Right lobe of liver (tissue), 6 donors: Measurements from ENCODE around the gene FXYD7. TPM values are rescaled to one million over a fixed set of nuclear protein-coding genes. Genes with fewer than 3 reads are reported as not detected.

Source experiments
- ATAC-seq, 4 donors: fragments of 200-7000 bp; cut with Tn5 transposase; one replicate each; pipeline ENCODE4 v1.9.1; 2020; ENCODE audit warnings: mild to moderate bottlenecking in 4 of 4, moderate library complexity in 4 of 4
- DNase-seq, 3 donors: peaks; one replicate each; pipeline ENCODE4 v3.0.0-alpha.2; 2020
- H3K27ac ChIP-seq, 3 donors: fragments of 200-600 bp; one replicate each; pipeline ENCODE4 v1.8.0; 2022
- H3K27me3 ChIP-seq, 2 donors: fragments of 200-600 bp; one replicate each; pipeline ENCODE4 v1.8.0; 2022
- H3K36me3 ChIP-seq, 4 donors: fragments of 200-600 bp; sonication (generic) in 1 of 4; one replicate each; pipeline versions ENCODE4 v1.5.1 to v1.8.0; 2017 to 2022; ENCODE audit warnings: control low read depth in 1 of 4
- H3K4me1 ChIP-seq, 4 donors: fragments of 200-600 bp; sonication (generic) in 1 of 4; one replicate each; pipeline versions ENCODE4 v1.5.1 to v1.8.0; 2017 to 2022; ENCODE audit warnings: control low read depth in 1 of 4
- H3K4me3 ChIP-seq, 3 donors: fragments of 200-600 bp; one replicate each; pipeline ENCODE4 v1.8.0; 2022
- H3K9me3 ChIP-seq, 4 donors: fragments of 200-600 bp; sonication (generic) in 1 of 4; one replicate each; pipeline versions ENCODE4 v1.5.1 to v1.8.0; 2017 to 2022; ENCODE audit warnings: control low read depth in 1 of 4
- CTCF ChIP-seq, 4 donors: fragments of 200-600 bp in 3 of 4; fragments of 450-650 bp in 1 of 4; IDR thresholded peaks; one replicate each; pipeline versions ENCODE4 v1.5.1 to v1.8.0; 2016 to 2022; ENCODE audit warnings: antibody characterized with exemption in 4 of 4, mild to moderate bottlenecking in 2 of 4
- POLR2A ChIP-seq: fragments of 450-650 bp; IDR thresholded peaks from one replicate; pipeline ENCODE4 v1.6.1; 2017; ENCODE audit warnings: antibody characterized with exemption, mild to moderate bottlenecking
- WGBS: methylation state at CpG from one replicate; pipeline ENCODE4 v1.1.6; 2018; ENCODE audit warnings: low coverage, low lambda C conversion rate; ENCODE audit not compliant: insufficient coverage; ENCODE audit errors: missing lambda C conversion rate; 5-methylcytosine and 5-hydroxymethylcytosine counted together
- intact Hi-C, 2 donors: fragments of 100-400 bp; cut with DNase I; formaldehyde crosslinking; loops; one replicate each; pipeline versions ENCODE4 v1.11.2 to v1.14.1; 2022
- total RNA-seq, 6 experiments: library from RNA; depleted of rRNA in 2 of 6; stranded (reverse); fragments of >200 nt in 2 of 6; fragmentation: NEBNext Ultra II Directional in 3 of 6; extraction: Animal tissue kit (Norgen Biotek cat#: 25700) in 3 of 6; gene quantifications; one replicate each; pipeline versions ENCODE4 v1.1.0 to v1.2.4, GENCODE V29; 2016 to 2023
- donor health status: DM: no; HTN: yes; CAD: no.
- donor health status: DM: no; HTN: no; CAD: no.
- donor health status: DM: no; HTN: no; CAD: no.
- donor health status: DM: no; HTN: yes; CAD: no.
- donor health status: DM: no; HTN: yes; CAD: no.

The FXYD7 gene
- total RNA-seq, 6 experiments from 2014 or later = 0.49 TPM; not detected in 5

DNA sequence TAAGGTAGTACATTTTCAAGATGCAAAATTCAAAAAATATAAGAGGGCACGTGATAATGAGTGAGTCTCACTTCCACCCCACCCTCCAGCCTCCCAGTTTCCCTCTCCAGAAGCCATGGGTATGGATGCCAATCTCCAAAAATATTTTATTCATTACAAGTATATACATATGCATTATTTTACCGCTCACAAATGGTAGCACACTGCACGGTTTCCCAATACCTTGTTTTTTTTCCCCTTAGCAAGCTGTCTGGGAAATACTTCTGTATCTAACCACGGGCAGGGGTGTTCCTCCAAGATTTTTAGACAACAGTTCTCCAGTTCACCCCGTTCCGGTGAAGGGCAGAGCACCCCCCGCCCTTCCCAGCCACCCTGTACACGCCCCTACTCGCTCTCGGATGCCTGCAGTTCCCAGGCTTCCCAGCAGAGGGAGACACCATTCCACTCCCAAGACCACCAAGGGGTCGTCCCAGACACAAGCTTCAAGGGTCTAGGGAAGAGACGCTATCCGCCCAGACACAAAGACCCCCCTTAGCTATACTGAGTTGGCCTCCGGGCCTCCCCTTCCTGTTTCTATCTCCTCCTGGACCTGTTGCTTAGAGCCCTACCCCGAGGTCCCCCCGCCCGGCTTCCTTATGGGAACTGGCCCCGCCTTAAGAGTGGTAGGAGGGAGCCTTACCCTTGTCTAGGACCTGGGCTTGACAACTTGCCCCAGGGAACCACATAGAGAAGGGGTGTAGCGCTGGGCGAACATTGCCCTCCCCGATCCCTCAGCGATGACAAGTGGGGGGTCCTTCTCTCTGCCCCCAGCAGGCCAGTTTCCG is 28.5 kb upstream of the FXYD7 start:
- no peak overlapping the region for H3K27ac ChIP-seq
- ATAC-seq (peak; percentile 67 to 82 (median 74)), DNase-seq (no peak)
- 11% methylated on average over 14 of the region's 23 CpGs for WGBS
- no peaks in the 10 kb centered on the region for H3K27me3 ChIP-seq
- no peak overlapping the region for H3K4me3 ChIP-seq
- H3K4me1 ChIP-seq = peaks cover 0 to 7% (median 0%) of the 10 kb centered on the region in 4 donors
- H3K36me3 ChIP-seq = no peaks in the 10 kb centered on the region
- no peaks in the 10 kb centered on the region for H3K9me3 ChIP-seq
- TF ChIP-seq CTCF (IDR thresholded peaks at IDR 0.05) (peak; percentile 82 to 96 (median 94)), POLR2A (no peak)
- intact Hi-C loops = no loop called here

DNA sequence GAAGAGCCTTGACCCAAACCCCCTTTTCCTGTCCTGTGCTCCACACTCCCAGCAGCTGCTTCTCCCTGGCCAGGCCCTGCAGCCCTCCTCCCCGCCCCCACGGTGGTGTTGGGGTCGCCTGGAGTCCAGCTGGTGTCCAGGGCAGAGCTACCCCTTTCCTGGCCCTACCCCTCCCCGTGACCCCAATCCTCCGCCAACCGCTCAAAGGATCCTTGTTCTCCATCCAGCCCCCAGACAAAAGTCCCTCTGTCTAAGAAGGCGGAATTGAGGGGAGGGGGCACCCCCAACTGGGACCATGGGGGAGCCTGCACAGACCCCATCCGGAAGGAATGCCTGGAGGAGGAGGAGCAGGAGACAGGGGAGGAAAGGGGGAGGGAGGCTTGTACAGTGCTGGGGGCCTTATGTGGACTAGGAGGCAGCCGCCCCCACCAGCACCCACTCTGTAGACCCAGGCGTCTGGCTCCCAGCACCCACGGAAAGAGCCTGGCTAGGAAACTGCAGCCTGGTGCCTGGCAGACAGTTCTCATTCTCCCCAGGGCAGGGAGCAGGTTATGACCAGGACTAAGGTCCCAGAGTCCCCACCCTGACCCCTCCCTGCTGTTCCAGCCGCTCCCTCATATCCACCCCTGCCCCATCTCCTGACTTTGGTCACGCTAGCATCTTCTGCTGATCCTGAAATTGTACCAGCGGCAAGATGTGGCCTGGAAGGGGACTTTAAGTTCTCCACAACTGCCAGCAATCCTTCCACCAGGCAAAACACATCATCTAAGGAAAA is 27.7 kb upstream of the FXYD7 start, which contains the start of gene FXYD3:
Gene FXYD3 (plus strand): TSS at position 647 of the 775 bp plus-strand sequence. CDS start 3,554 bp downstream, outside the sequence.
- peaks cover 0 to 7% (median 0%) of the 10 kb centered on the region in 4 donors for H3K4me1 ChIP-seq
- H3K9me3 ChIP-seq = no peaks in the 10 kb centered on the region
- no peaks in the 10 kb centered on the region for H3K36me3 ChIP-seq
- no peak within 1 kb of the TSS for H3K27ac ChIP-seq
- intact Hi-C loops = no loop called here
- no peak within 1 kb of the TSS for H3K4me3 ChIP-seq
- 62% methylated on average over 7 of the region's 14 CpGs for WGBS
- no peak for TF ChIP-seq CTCF (IDR thresholded peaks at IDR 0.05)
- TF ChIP-seq POLR2A = no peak
- no peaks in the 10 kb centered on the region for H3K27me3 ChIP-seq
- no peak for DNase-seq
- peak in 1 of 4 donors; percentile 3 for ATAC-seq

DNA sequence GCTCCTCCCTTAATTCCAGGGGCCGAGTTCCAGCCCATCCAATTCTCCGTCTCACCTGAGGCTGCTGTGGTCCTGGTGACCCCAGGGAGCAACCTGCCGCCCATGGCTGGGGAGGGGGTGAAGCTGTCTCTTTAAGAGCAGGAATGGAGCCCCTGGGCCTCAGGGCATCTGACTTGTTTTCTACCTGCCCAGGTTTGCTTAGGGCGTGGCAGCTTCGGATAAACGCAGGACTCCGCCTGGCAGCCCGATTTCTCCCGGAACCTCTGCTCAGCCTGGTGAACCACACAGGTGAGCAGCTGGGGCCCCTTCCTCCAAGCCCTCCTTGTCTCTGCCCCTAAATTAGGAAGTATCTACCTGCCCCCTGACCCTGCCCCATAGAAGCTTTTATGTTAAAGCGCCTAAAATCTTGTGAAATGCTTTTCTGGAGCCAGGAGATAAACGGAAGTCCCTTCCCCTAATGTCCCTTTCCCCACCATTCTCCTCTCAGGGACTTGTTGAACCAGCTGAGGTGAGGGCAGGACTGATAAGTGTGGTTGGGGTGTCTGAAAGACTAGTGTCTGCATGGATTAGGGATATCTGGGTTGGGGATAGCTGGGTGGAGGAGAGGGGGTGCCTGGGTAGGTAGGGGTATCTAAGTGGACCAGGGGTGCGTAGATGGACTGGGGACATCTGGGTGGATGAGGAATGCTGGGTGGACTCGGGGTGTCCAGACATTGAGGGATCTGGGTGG is 26.8 kb upstream of the FXYD7 start:
- ATAC-seq = no peak
- Histone ChIP-seq H3K4me3 (no peak overlapping the region), H3K36me3 (no peaks in the 10 kb centered on the region), H3K27me3 (no peaks in the 10 kb centered on the region), H3K27ac (no peak overlapping the region), H3K9me3 (no peaks in the 10 kb centered on the region), H3K4me1 (peaks cover 0 to 7% (median 0%) of the 10 kb centered on the region in 4 donors)
- no peak for DNase-seq
- no peak for TF ChIP-seq POLR2A
- no peak for TF ChIP-seq CTCF (IDR thresholded peaks at IDR 0.05)
- 79% methylated on average over 5 of the region's 13 CpGs for WGBS
- intact Hi-C loops = no loop called here

GRCh38 chr19:35117116-35117515 is 25.9 kb upstream of the FXYD7 start:
- Histone ChIP-seq H3K9me3 (no peaks in the 10 kb centered on the region), H3K27me3 (no peaks in the 10 kb centered on the region), H3K4me3 (no peak overlapping the region), H3K36me3 (no peaks in the 10 kb centered on the region), H3K27ac (no peak overlapping the region), H3K4me1 (peaks cover 0 to 7% (median 0%) of the 10 kb centered on the region in 4 donors)
- intact Hi-C loops = no loop called here
- no peak for ATAC-seq
- DNase-seq = no peak
- no peak for TF ChIP-seq POLR2A
- no peak for TF ChIP-seq CTCF (IDR thresholded peaks at IDR 0.05)
- 32% methylated on average over 2 of the region's 8 CpGs for WGBS
